GM21515 (cell line): ENCODE data around the gene SLC25A44.
"Not testable (repeated sequence)": the region's sequence is repeated elsewhere in the genome, so short reads cannot be mapped to it uniquely, and the experiment has no call there.

Source experiments
- ATAC-seq: cut with Tn5 transposase; IDR thresholded peaks from one replicate; pipeline ENCODE4 v1.9.1; 2021; ENCODE audit not compliant: unreplicated experiment

Gene SLC25A44

DNA sequence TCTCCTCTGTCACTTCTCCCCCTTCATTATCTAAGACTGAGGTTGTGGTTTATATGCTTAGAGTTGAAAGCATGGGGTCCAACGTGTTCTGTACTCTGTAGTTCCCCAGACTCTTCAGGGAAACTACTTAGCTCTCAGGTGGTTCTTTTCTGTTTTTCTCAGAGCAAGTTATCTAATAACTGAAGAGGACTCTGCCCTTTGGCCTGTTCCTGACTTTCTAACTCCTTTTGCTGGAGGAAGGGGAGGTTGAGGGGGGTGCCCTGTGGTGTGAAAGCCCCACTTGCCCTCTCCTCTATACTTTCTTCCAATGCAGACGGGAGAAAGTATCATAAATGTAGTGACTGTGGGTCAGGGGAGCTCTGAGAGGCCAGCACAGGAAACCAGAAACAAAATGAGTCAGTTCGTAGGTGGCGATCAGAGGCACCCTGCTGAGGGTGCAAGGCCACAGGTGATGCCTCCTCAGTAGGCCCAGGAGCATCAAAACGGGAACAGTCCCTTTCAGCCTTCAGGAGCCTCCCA, 5.0 kb downstream of the SLC25A44 start:
- no peak for ATAC-seq

- no peak for ATAC-seq
Measured at GRCh38 chr1:156200044-156200443, 6.1 kb downstream of the SLC25A44 start.

DNA sequence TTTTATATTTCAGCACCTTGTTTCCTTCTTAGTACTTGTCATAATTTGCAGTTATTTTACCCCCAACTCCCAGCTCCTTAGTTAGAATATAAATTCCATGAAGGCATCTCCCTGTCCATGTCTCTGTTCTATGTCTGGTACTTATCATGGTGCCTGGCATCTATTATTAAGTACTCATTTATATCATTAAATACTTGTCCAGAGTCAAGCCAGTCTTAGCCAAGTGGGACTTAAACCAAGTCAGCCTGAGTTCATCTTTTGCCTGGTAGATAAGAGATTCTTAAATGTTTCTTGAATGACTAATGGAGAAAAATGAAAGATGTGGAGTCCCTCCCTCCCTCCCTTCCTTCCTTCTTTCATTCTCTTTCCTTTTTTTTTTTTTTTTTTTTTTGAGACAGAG, 9.4 kb downstream of the SLC25A44 start:
- no peak for ATAC-seq

DNA sequence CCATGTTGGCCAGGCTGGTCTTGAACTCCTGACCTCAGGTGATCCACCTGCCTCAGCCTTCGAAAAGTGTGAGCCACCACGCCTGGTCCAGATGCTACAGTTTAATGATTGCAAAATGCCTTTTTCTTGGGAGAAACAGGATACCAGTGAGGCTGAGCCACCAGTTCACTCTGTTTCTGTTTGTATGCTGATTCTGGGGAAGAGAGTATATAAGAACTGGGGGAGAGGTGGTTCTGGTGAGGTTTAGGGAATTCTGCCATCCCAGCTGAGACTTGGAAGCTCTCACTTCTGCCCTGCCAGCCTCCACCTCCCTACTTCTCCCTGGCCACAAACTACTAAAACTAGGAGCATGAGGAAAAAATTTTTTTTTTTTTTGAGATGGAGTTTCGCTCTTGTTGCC, 10.8 kb downstream of the SLC25A44 start:
- ATAC-seq, result no peak

DNA sequence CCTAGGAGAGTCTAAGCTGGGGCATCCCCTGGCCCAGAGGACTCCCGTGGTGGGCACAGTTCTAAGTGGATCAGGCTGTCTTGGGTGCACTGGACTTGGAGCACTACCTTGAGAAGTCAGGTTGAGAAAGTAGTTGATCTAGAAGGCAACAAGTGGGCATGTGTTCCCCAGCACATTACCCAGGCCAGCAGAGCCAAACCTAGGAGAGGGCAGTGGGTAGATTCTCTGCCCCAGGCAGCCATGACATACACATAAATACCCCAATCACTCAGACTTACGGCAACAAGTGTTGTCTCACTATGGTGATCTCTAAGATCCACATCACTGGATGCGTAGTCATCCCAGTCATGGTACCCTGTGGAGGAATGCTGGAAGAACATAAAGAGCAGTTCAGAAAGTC, 17.3 kb downstream of the SLC25A44 start:
- ATAC-seq, result no peak

- ATAC-seq, result no peak
Measured at GRCh38 chr1:156212130-156212529, 18.2 kb downstream of the SLC25A44 start.

DNA sequence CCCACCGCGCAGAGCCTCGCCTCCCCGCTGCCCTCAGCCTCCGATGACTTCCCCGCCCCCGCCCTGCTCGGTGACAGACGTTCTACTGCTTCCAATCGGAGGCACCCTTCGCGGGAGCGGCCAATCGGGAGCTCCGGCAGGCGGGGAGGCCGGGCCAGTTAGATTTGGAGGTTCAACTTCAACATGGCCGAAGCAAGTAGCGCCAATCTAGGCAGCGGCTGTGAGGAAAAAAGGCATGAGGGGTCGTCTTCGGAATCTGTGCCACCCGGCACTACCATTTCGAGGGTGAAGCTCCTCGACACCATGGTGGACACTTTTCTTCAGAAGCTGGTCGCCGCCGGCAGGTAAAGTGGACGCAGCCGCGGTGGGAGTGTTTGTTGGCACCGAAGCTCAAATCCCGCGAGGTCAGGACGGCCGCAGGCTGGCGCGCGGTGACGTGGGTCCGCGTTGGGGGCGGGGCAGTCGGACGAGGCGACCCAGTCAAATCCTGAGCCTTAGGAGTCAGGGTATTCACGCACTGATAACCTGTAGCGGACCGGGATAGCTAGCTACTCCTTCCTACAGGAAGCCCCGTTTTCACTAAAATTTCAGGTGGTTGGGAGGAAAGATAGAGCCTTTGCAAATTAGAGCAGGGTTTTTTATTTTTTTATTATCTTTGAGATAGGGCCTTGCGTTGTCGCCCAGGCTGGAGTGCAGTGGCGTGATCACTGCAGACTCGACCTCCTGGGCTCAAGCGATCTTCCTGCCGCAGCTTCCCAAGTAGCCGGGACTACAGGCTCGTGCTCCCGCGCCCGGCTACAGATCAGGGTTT, 19.1 kb downstream of the SLC25A44 start, which contains the start of gene PMF1:
Gene PMF1 (plus strand): TSS at position 175 of the 811 bp plus-strand sequence. CDS start 9 bp downstream, at position 184.
- ATAC-seq, result peak; percentile 82

- ATAC-seq, result no peak
Measured at GRCh38 chr1:156213644-156213966, 19.7 kb downstream of the SLC25A44 start.

- no peak for ATAC-seq
Measured at GRCh38 chr1:156214024-156214748, 20.3 kb downstream of the SLC25A44 start.

GRCh38 chr1:156216361-156217086, 22.6 kb downstream of the SLC25A44 start:
- not testable (repeated sequence) for ATAC-seq

DNA sequence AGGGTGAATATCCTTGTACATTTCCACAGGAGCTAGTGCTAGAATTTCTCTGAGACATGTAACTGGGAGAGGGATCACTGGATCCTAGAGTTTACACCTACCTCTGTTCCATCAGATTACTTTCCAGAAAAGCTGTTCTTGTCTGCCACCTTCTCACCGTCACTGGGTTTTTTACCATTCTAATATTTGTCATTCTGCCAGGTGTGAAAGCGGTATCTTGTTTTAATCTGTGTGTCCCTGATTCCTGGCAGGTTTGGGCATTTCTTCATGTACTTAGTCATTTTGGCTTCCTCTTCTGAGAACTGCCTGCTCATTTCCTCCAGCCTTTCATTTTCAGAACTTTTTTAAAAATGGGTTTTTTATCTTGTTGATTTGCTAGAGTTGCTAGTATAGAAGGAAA, 24.0 kb downstream of the SLC25A44 start:
- ATAC-seq, result no peak

GRCh38 chr1:156220226-156220625, 26.3 kb downstream of the SLC25A44 start:
- ATAC-seq, result no peak

GRCh38 chr1:156221986-156222692, 28.2 kb downstream of the SLC25A44 start:
- ATAC-seq, result no peak

GRCh38 chr1:156225677-156226014, 31.7 kb downstream of the SLC25A44 start:
- peak; percentile 6 for ATAC-seq

DNA sequence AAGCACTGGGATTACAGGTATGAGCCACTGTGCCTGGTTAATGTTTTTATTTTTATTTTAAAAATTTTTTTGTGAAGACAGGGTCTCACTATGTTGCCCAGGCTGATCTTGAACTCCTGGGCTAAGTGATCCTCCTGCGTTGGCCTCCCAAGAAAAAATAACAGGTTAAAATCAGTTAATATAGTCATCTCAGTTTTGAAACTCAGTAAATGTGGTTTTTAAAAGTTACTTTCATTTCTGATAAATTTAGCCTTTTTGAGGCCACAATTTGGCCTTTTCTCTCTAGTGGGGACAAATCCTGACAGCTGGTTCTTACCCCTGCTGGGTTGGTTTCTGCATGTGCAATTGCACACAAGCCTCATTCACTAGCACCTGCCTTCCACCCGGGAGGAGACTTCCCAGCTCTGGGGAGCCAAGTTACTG, 32.2 kb downstream of the SLC25A44 start:
- peak; percentile 77 for ATAC-seq

DNA sequence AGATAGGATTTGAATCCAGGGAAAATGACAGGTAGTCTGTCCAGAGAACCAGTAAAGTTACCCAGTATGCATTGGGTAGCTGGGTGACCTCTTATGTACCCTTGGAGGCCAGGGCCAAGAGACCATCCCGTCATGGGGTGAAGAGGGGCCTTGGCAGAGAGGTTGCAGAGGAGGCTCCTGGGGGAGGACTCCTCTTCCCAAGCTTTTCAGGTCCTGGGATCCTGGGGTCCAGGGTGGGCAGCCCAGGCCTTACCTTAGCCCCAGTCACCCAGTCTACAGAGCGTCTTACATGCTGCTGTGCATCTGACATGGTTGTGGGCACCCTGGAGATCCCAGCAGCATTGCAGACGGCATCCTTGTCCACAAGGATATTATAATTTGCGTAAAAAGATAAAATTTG, 32.9 kb downstream of the SLC25A44 start:
- no peak for ATAC-seq

- no peak for ATAC-seq
Measured at GRCh38 chr1:156228501-156228900, 34.6 kb downstream of the SLC25A44 start.

GRCh38 chr1:156229809-156230472, 36.0 kb downstream of the SLC25A44 start:
- no peak for ATAC-seq

- no peak for ATAC-seq
Measured at GRCh38 chr1:156230473-156230837, 36.6 kb downstream of the SLC25A44 start.

DNA sequence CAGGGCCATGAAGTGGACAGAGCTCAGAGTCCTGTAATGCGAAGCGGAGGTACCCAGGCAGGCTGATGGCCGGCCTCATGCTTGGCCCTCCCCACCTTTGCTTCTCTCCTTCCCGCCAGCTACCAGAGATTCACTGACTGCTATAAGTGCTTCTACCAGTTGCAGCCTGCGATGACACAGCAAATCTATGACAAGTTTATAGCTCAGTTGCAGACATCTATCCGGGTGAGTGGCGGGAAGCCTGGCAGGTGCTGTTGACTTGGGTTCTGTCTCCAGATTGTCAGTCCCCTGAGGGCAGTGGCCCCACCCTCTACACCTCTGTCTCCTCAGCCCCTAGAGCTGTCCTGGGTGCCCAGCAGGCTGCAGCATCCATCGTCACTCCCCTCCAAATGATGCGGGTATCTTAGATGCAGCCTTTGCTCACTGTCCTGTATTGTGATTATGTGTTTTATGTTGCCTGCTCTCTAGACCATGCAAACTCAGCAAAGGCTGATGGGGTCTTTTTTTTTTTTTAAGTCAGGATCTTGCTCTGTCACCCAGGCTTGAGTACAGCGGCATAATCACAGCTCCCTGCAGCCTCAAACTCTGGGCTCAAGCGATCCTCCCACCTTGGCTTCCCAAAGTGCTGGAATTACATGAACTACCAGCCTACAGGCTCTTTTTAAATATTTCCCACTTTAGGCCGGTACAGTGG, 38.4 kb downstream of the SLC25A44 start:
- ATAC-seq, result no peak
